Measurements from ENCODE around the gene MON1B.
"Not testable (repeated sequence)": the region's sequence is repeated elsewhere in the genome, so short reads cannot be mapped to it uniquely, and the experiment has no call there.

Gene MON1B

DNA sequence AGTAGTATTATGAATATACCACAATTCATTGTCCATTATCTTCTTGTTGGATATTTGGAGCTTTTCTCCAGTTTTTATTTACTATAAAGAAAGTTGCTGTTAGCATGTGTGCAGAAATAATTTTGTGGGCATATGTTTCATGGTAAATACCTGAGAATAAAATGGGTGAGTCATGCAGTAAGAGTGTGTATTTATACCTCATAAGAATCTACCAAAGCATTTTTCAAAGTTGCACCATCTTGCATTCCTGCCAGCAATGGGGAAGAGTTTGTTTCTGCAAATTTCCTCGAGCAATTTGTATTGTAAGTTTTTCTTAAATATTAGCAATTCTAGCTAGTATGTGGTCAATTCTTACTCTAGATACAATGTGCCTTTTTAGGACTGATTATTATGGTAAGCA, 7.9 kb upstream of the MON1B start:
- H3K9me3 ChIP-seq (ENCODE audit: insufficient read depth, low read depth, low read length): no peaks in the 10 kb centered on the region
- H3K27me3 ChIP-seq (ENCODE audit: insufficient read depth, low read length, poor library complexity, severe bottlenecking): no peaks in the 10 kb centered on the region
- no peak overlapping the region for H3K9ac ChIP-seq (ENCODE audit: low read depth, low read length, poor library complexity, severe bottlenecking)
- H3F3A ChIP-seq (ENCODE audit: low read depth): no peaks in the 10 kb centered on the region
- no peaks in the 10 kb centered on the region for H3K36me3 ChIP-seq (ENCODE audit: insufficient read depth, low read length)
- H2AFZ ChIP-seq (ENCODE audit: low read length): no peak overlapping the region
- H4K20me1 ChIP-seq (ENCODE audit: insufficient read depth, low read length, poor library complexity, severe bottlenecking): no peaks in the 10 kb centered on the region
- H3K9me2 ChIP-seq (replicated peaks; ENCODE audit: low read depth, low read length): no peaks in the 10 kb centered on the region
- H3K4me2 ChIP-seq (ENCODE audit: low read depth, low read length, poor library complexity, severe bottlenecking): no peak overlapping the region
- no peaks in the 10 kb centered on the region for H3K79me2 ChIP-seq (ENCODE audit: insufficient read depth, low read length)
- TF ChIP-seq, protein P1, sequence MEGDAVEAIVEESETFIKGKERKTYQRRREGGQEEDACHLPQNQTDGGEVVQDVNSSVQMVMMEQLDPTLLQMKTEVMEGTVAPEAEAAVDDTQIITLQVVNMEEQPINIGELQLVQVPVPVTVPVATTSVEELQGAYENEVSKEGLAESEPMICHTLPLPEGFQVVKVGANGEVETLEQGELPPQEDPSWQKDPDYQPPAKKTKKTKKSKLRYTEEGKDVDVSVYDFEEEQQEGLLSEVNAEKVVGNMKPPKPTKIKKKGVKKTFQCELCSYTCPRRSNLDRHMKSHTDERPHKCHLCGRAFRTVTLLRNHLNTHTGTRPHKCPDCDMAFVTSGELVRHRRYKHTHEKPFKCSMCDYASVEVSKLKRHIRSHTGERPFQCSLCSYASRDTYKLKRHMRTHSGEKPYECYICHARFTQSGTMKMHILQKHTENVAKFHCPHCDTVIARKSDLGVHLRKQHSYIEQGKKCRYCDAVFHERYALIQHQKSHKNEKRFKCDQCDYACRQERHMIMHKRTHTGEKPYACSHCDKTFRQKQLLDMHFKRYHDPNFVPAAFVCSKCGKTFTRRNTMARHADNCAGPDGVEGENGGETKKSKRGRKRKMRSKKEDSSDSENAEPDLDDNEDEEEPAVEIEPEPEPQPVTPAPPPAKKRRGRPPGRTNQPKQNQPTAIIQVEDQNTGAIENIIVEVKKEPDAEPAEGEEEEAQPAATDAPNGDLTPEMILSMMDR (conservative IDR thresholded peaks at IDR 0.05; ENCODE audit: low read length): no peak
- TF ChIP-seq EZH2phosphoT487 (IDR thresholded peaks at IDR 0.05; ENCODE audit: borderline replicate concordance): no peak
- H3K4me3 ChIP-seq (ENCODE audit: low read length, poor library complexity, severe bottlenecking): no peak overlapping the region
- no peaks in the 10 kb centered on the region for H3K4me1 ChIP-seq (ENCODE audit: insufficient read depth, low read length, poor library complexity, severe bottlenecking)

DNA sequence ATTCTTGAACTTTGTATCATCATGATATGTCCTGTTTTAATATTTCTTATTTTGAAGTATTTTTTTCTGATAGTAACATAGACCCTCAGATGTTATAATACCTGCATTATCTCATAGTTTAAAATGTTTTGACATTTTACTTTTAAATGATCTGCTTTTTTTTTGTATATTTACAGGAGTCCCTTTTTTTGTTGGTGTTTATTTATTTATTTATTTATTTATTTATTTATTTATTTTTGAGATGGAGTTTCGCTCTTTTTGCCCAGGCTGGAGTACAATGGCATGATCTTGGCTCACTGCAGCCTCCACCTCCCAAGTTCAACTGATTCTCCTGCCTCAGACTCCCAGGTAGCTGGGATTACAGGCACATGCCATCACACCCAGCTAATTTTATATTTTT, 4.7 kb upstream of the MON1B start:
- not testable (repeated sequence) for H3F3A ChIP-seq (ENCODE audit: low read depth); H3K9ac ChIP-seq (ENCODE audit: low read depth, low read length, poor library complexity, severe bottlenecking); H3K4me1 ChIP-seq (ENCODE audit: insufficient read depth, low read length, poor library complexity, severe bottlenecking); H3K79me2 ChIP-seq (ENCODE audit: insufficient read depth, low read length); H3K36me3 ChIP-seq (ENCODE audit: insufficient read depth, low read length); H3K27me3 ChIP-seq (ENCODE audit: insufficient read depth, low read length, poor library complexity, severe bottlenecking); H3K9me3 ChIP-seq (ENCODE audit: insufficient read depth, low read depth, low read length); H4K20me1 ChIP-seq (ENCODE audit: insufficient read depth, low read length, poor library complexity, severe bottlenecking); H3K4me3 ChIP-seq (ENCODE audit: low read length, poor library complexity, severe bottlenecking); H3K4me2 ChIP-seq (ENCODE audit: low read depth, low read length, poor library complexity, severe bottlenecking); H3K9me2 ChIP-seq (replicated peaks; ENCODE audit: low read depth, low read length); H2AFZ ChIP-seq (ENCODE audit: low read length)

DNA sequence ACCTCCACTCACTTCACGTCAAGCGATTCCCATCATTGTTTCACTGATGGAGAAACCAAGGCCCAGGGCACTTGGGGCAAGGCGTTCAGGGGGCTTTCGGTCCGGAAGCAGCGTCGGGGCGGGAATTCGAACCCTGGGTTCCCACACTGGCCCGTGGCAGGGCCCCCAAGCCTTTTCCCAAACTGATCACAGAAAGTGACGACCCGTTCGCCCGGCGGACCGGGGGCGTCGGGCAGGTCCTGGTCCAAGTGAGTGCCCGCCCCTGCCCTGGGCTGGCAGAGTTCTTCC, 856 bp upstream of the MON1B start:
- H3F3A ChIP-seq (ENCODE audit: low read depth): no peaks in the 10 kb centered on the region
- no peaks in the 10 kb centered on the region for H3K9me2 ChIP-seq (replicated peaks; ENCODE audit: low read depth, low read length)
- peaks cover 40% of the 10 kb centered on the region for H3K79me2 ChIP-seq (ENCODE audit: insufficient read depth, low read length)
- peak overlapping the region; percentile 95 for H2AFZ ChIP-seq (ENCODE audit: low read length)
- no peaks in the 10 kb centered on the region for H3K27me3 ChIP-seq (ENCODE audit: insufficient read depth, low read length, poor library complexity, severe bottlenecking)
- H3K9me3 ChIP-seq (ENCODE audit: insufficient read depth, low read depth, low read length): no peaks in the 10 kb centered on the region
- peak overlapping the region; percentile 95 for H3K9ac ChIP-seq (ENCODE audit: low read depth, low read length, poor library complexity, severe bottlenecking)
- H3K4me3 ChIP-seq (ENCODE audit: low read length, poor library complexity, severe bottlenecking): peak overlapping the region; percentile 99
- peaks cover 32% of the 10 kb centered on the region for H4K20me1 ChIP-seq (ENCODE audit: insufficient read depth, low read length, poor library complexity, severe bottlenecking)
- peaks cover 27% of the 10 kb centered on the region for H3K4me1 ChIP-seq (ENCODE audit: insufficient read depth, low read length, poor library complexity, severe bottlenecking)
- no peak for TF ChIP-seq EZH2phosphoT487 (IDR thresholded peaks at IDR 0.05; ENCODE audit: borderline replicate concordance)
- TF ChIP-seq, protein P1 (conservative IDR thresholded peaks at IDR 0.05; ENCODE audit: low read length): no peak
- peak overlapping the region; percentile 66 for H3K4me2 ChIP-seq (ENCODE audit: low read depth, low read length, poor library complexity, severe bottlenecking)
- peaks cover 7% of the 10 kb centered on the region; the same call in 1 of the 2 replicates for H3K36me3 ChIP-seq (ENCODE audit: insufficient read depth, low read length)

DNA sequence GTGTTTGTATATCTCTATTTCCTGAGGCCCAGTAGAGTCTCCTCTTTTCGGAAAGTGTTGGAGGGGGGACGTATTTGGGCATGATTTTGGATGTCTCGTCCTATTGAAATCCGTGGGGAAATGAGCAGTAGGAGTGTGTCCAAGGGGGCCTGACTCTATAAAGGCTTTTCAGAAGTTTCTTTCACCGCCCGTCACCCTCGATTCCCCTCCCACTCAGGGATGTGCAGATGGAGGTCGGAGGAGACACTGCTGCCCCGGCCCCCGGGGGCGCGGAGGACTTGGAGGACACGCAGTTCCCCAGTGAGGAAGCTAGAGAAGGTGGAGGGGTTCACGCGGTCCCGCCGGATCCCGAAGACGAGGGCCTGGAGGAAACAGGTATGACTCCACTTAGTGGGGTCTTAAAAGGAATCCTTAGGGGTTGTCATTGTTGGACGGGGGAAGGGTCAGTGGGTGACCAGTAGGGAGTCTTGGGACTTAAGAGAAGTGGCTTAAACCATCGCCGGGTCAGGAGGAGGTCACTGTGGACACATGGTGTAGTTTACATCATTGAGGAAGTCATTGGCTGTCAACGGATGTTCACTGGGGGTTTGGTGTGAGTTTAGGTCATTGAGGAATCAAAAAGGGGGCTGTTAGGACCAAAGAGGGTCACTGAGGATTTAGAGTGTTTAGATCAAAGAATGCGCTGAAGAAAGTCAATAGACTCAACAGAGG, 424 bp downstream of the MON1B start:
- H2AFZ ChIP-seq (ENCODE audit: low read length): peak overlapping the region; percentile 87
- no peaks in the 10 kb centered on the region for H3K27me3 ChIP-seq (ENCODE audit: insufficient read depth, low read length, poor library complexity, severe bottlenecking)
- no peaks in the 10 kb centered on the region for H3F3A ChIP-seq (ENCODE audit: low read depth)
- peak overlapping the region; percentile 99 for H3K4me3 ChIP-seq (ENCODE audit: low read length, poor library complexity, severe bottlenecking)
- H3K9ac ChIP-seq (ENCODE audit: low read depth, low read length, poor library complexity, severe bottlenecking): peak overlapping the region; percentile 95
- peak overlapping the region; percentile 94 for H3K4me2 ChIP-seq (ENCODE audit: low read depth, low read length, poor library complexity, severe bottlenecking)
- TF ChIP-seq EZH2phosphoT487 (IDR thresholded peaks at IDR 0.05; ENCODE audit: borderline replicate concordance): no peak
- TF ChIP-seq, protein P1 (conservative IDR thresholded peaks at IDR 0.05; ENCODE audit: low read length): no peak
- H3K9me3 ChIP-seq (ENCODE audit: insufficient read depth, low read depth, low read length): no peaks in the 10 kb centered on the region
- H3K36me3 ChIP-seq (ENCODE audit: insufficient read depth, low read length): peaks cover 15% of the 10 kb centered on the region; the same call in 1 of the 2 replicates
- H3K9me2 ChIP-seq (replicated peaks; ENCODE audit: low read depth, low read length): no peaks in the 10 kb centered on the region
- H3K79me2 ChIP-seq (ENCODE audit: insufficient read depth, low read length): peaks cover 48% of the 10 kb centered on the region
- peaks cover 38% of the 10 kb centered on the region for H4K20me1 ChIP-seq (ENCODE audit: insufficient read depth, low read length, poor library complexity, severe bottlenecking)
- H3K4me1 ChIP-seq (ENCODE audit: insufficient read depth, low read length, poor library complexity, severe bottlenecking): peaks cover 29% of the 10 kb centered on the region

Data from Loucy (cell line).